T-helper 17 cell (primary cell): ENCODE results near the gene POU2F1. TPM values are rescaled to one million over a fixed set of nuclear protein-coding genes. Genes with fewer than 3 reads are reported as not detected.

Experiments used
- ATAC-seq: fragments of 150-1000 bp; cut with Tn5 transposase; 2 replicates; pipeline ENCODE4 v1.10.0; 2021; ENCODE audit warnings: mild to moderate bottlenecking, moderate library complexity
- DNase-seq, 3 donors: peaks; one replicate each; pipeline versions ENCODE4 v3.0.0 to v3.0.0-alpha.2; 2020 to 2021
- H3K9me3 ChIP-seq: one replicate; pipeline ENCODE4 v1.7.0; 2013; ENCODE audit warnings: low read length, mild to moderate bottlenecking; ENCODE audit not compliant: control insufficient read depth, poor library complexity, severe bottlenecking
- H3K27ac Mint-ChIP-seq: one replicate; pipeline ENCODE4 v1.8.0; 2022; ENCODE audit warnings: mild to moderate bottlenecking, moderate library complexity, mixed read lengths
- H3K27me3 Mint-ChIP-seq: one replicate; pipeline ENCODE4 v1.8.0; 2022; ENCODE audit warnings: mixed read lengths
- H3K36me3 Mint-ChIP-seq: one replicate; pipeline ENCODE4 v1.8.0; 2022; ENCODE audit warnings: low read depth, mixed read lengths
- H3K4me1 Mint-ChIP-seq: one replicate; pipeline ENCODE4 v1.8.0; 2022; ENCODE audit warnings: mild to moderate bottlenecking, mixed read lengths
- H3K4me3 Mint-ChIP-seq: one replicate; pipeline ENCODE4 v1.8.0; 2022; ENCODE audit warnings: mild to moderate bottlenecking, moderate library complexity, mixed read lengths
- total RNA-seq, 4 donors: library from RNA in 2 of 4; stranded (reverse) in 2 of 4; gene quantifications; one replicate each; pipeline ENCODE4 v1.2.3 and lab custom pipeline; 2022 to 2026

The POU2F1 gene
- total RNA-seq, 2 donors from 2014 or later: 28.7 to 31.2 TPM

DNA sequence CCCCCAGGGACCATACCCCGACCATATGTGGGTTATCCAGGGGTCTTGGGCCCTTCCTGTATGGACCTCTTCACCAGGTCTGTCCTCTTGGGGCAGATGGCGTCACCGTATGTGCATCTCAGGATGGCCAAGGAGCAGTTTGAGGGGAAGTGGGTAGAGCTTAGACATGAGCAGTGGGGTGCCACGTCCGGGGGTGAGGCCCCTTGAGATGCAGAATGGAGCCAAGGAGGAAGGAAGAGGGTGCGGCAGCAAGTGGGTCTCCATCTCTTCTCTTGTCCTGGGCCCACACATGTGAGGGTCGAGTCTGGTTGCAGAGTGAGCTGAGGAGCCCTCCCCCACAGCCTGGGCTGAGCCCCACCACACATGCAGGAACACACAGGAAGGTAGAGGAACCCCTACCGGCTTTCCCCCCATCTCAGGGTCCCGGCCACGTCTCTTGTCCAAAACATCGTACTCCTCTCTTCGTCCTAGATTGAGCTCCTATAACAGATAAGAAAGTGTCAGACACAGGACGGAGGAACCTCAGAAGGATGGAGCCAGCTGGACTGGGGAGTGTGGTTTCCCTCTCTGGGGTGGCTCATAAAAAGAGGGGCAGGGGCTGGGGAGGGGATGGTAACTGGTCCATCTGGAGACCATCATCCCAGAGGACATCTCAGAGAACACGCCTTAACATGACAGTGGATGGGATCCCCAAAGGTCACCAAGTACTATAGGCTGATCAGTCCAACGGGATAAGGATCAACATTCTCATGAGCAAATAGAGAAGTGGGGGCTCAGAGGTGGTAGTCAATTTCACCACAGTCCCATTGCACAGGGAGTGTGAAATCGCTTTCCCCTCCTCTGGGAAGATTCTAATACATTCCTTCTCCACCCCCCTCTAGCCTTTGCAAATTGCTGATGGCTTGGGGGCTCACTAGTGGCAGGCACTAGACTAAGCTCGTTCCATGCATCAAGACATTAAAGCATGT is 217.8 kb downstream of the POU2F1 start:
- DNase-seq (no peak), ATAC-seq (peak; percentile 12)
- Mint-ChIP-seq H3K36me3 (peaks cover 11% of the 10 kb centered on the region), H3K27ac (peak overlapping the region; percentile 94), H3K4me3 (peak overlapping the region; percentile 84), H3K27me3 (no peaks in the 10 kb centered on the region), H3K4me1 (peaks cover 55% of the 10 kb centered on the region)
- no peaks in the 10 kb centered on the region for H3K9me3 ChIP-seq

DNA sequence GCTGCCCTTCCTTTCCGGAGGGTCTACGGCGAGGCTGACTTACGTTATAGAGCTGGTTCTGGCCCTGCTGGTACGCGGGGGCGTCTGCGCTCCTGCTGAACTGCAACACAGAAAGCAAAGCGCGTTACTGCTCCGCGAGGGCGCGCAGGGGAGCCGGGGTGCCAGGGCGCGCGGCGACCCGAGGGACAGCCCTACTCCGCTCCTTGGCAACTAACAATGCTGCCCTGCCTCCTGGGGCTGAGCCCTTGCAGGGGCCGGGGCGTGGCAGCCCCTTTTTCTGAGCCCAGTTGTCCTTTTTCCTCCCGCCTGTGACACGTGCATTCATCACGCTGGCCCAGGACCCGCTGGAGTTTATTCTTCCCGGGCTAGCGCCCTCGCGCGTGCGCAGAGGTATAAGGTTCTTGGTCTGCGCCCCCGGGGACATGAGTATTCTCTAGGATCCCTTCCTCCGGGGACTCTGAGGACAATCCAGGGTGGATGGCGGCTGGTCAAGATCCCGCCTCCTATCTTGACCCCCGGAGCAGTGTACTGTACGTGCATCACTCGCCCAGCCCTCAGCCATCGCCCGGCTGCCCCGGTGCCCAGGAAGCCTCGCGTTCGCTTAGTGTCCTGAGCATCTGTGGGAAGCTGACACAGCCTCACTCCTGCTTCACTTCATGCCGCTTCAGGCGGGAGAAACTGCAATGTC is 218.8 kb downstream of the POU2F1 start:
- peak overlapping the region; percentile 94 for H3K27ac Mint-ChIP-seq

GRCh38 chr1:167440345-167440744 is 219.7 kb downstream of the POU2F1 start:
- peaks cover 11% of the 10 kb centered on the region for H3K36me3 Mint-ChIP-seq
- no peak for ATAC-seq
- no peak for DNase-seq
- no peaks in the 10 kb centered on the region for H3K9me3 ChIP-seq
- peak overlapping the region; percentile 66 for H3K4me3 Mint-ChIP-seq
- peak overlapping the region; percentile 88 for H3K27ac Mint-ChIP-seq
- H3K4me1 Mint-ChIP-seq: peaks cover 58% of the 10 kb centered on the region
- no peaks in the 10 kb centered on the region for H3K27me3 Mint-ChIP-seq

More for the DNA sequence above, 218.8 kb downstream of the POU2F1 start:
- ATAC-seq (no peak), DNase-seq (no peak)
- no peaks in the 10 kb centered on the region for H3K27me3 Mint-ChIP-seq
- H3K4me3 Mint-ChIP-seq: peak overlapping the region; percentile 66
- H3K36me3 Mint-ChIP-seq: peaks cover 11% of the 10 kb centered on the region
- no peaks in the 10 kb centered on the region for H3K9me3 ChIP-seq
- peaks cover 59% of the 10 kb centered on the region for H3K4me1 Mint-ChIP-seq

GRCh38 chr1:167440776-167441175 is 220.1 kb downstream of the POU2F1 start:
- H3K9me3 ChIP-seq: no peaks in the 10 kb centered on the region
- H3K27me3 Mint-ChIP-seq: no peaks in the 10 kb centered on the region
- H3K27ac Mint-ChIP-seq: peak overlapping the region; percentile 88
- no peak for ATAC-seq
- peaks cover 60% of the 10 kb centered on the region for H3K4me1 Mint-ChIP-seq
- peaks cover 8% of the 10 kb centered on the region for H3K36me3 Mint-ChIP-seq
- DNase-seq: no peak
- peak overlapping the region; percentile 66 for H3K4me3 Mint-ChIP-seq

DNA sequence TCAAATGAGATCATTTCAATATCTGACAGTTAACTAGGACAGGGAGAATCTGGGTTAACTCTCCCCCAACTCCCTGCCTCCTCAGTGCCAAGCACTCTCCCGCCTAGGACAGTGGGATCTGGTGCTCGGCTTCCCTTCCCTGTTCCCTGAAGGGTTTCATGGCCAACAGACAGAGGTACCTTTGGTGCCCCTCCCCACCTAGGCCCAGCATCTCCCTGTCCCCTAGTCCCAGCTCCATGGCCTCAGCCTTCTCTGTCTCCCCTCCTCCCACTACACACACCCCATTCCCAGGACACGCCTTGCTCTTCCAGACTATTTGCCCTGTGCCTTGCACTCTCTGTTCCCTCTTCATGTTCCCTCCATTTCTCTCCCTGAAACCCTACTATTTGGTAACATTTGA is 220.5 kb downstream of the POU2F1 start:
- peak overlapping the region; percentile 91 for H3K27ac Mint-ChIP-seq
- H3K9me3 ChIP-seq: no peaks in the 10 kb centered on the region
- peaks cover 62% of the 10 kb centered on the region for H3K4me1 Mint-ChIP-seq
- no peaks in the 10 kb centered on the region for H3K27me3 Mint-ChIP-seq
- no peak for ATAC-seq
- no peak for DNase-seq
- H3K36me3 Mint-ChIP-seq: peaks cover 7% of the 10 kb centered on the region
- H3K4me3 Mint-ChIP-seq: peak overlapping the region; percentile 77

GRCh38 chr1:167442142-167442848 is 221.6 kb downstream of the POU2F1 start:
- peaks cover 6% of the 10 kb centered on the region for H3K36me3 Mint-ChIP-seq
- peak overlapping the region; percentile 91 for H3K27ac Mint-ChIP-seq
- peak; percentile 71 to 84 (median 74) for DNase-seq
- peak; percentile 95 for ATAC-seq
- no peaks in the 10 kb centered on the region for H3K9me3 ChIP-seq
- peak overlapping the region; percentile 53 for H3K4me3 Mint-ChIP-seq
- peaks cover 62% of the 10 kb centered on the region for H3K4me1 Mint-ChIP-seq
- no peaks in the 10 kb centered on the region for H3K27me3 Mint-ChIP-seq

DNA sequence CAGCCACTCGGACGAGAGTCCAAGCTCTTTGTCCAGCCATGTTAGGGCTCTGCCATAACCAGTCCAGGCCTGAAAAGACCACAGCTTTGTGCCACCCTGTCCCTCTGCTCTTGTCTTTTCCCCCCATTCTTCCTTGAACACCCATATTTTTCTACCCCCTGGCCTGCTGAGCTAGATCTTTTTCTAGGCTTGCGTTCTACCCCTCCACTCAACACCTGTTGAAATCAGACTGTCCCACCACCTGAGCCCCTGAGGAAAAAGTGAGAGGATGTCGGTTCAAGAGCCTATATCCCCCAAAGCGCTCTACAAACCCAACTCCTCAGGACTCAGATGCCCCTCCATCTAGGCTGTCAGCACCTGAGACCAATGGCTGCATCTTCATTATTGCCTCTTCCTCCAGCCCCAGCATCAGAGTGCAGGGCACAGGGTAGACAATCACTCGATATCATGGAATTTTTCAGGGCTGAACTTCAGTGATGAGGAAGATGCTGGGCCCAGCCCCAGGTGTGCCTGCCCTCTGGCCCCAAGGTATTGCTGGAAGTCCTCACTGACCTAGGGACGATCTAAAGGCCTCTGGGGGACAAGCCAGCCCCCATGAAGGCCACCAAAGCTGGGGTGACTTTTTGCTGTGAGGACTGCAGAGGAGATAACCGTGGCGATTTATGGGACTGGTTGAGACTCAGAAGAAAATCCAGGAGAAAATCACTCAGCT is 222.3 kb downstream of the POU2F1 start:
- peaks cover 6% of the 10 kb centered on the region for H3K36me3 Mint-ChIP-seq
- H3K9me3 ChIP-seq: no peaks in the 10 kb centered on the region
- no peak for DNase-seq
- H3K27ac Mint-ChIP-seq: peak overlapping the region; percentile 91
- H3K4me1 Mint-ChIP-seq: peaks cover 63% of the 10 kb centered on the region
- H3K4me3 Mint-ChIP-seq: peak overlapping the region; percentile 53
- no peaks in the 10 kb centered on the region for H3K27me3 Mint-ChIP-seq
- no peak for ATAC-seq

DNA sequence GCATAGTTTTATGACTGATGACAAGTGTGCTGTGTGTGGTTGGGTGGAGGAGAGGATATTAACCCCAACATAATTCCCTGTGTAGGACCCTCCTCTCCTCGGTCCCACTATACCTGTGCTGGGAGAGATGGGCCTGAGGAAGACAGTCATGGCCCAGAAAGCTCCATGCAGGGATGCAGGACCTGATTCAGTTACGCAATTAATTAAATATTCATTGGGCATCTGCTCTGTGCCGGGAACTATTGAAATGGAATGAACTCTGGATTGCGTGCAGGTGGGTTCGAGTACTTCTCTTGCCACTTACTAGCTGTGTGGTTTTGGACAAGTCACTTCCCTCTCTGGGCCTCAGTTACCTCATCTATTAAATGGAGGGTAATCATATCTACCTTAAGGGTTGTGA is 223.1 kb downstream of the POU2F1 start:
- H3K27me3 Mint-ChIP-seq: no peaks in the 10 kb centered on the region
- H3K27ac Mint-ChIP-seq: peak overlapping the region; percentile 91
- peak overlapping the region; percentile 70 for H3K4me3 Mint-ChIP-seq
- peaks cover 2% of the 10 kb centered on the region for H3K36me3 Mint-ChIP-seq
- no peak for ATAC-seq
- H3K9me3 ChIP-seq: no peaks in the 10 kb centered on the region
- DNase-seq: no peak
- peaks cover 64% of the 10 kb centered on the region for H3K4me1 Mint-ChIP-seq

DNA sequence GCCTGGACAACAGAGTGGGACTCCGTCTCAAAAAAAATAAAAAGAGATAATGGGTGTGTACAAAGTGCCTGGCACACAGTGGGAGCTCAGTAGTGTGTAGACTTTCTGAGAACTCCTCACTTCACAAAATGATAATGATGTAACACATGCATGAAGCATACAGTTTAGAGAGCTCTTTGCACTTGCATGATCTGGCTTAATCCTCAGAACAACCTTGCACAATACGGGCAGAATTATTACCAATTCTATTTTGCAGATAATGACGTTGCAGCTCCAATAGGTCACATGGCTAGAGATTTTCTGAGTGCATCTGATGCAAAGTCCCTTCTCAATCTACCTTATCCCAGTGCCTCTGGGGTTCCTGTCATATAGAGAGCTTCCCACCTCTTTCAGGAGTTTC is 226.3 kb downstream of the POU2F1 start:
- H3K9me3 ChIP-seq: no peaks in the 10 kb centered on the region
- peak overlapping the region; percentile 92 for H3K27ac Mint-ChIP-seq
- H3K4me1 Mint-ChIP-seq: peaks cover 66% of the 10 kb centered on the region
- no peak for ATAC-seq
- H3K27me3 Mint-ChIP-seq: no peaks in the 10 kb centered on the region
- peak overlapping the region; percentile 77 for H3K4me3 Mint-ChIP-seq
- peaks cover 2% of the 10 kb centered on the region for H3K36me3 Mint-ChIP-seq
- no peak for DNase-seq

DNA sequence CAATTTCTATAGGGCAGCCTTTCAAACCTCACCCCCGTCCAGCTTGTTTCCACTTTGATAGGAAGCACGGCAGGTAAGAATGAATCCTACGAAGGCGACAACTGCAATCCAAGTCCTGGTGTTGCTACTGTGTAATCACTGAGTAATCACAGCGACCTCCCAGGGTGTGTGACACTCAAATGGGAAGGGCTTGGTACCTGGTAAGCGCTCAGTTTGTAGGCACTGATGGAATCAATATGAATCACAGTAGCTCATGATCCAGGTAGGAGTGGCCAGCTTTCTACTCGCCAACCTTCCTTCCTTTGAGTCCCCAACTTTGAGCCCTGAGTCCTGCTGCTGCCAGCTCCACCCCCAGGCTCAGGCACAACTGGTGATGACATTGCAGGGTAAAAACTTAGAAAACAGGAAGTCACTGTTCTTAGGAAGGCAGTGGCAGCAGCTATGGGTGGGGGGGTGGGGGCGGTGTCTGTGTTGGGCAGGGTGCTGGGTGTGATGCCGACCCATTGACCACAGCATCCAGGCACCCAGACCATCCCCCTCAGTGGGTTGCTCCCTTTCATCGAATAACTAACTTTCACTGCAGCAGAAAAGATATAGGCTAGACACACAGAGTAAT is 226.9 kb downstream of the POU2F1 start:
- Mint-ChIP-seq H3K4me3 (peak overlapping the region; percentile 77), H3K36me3 (peaks cover 2% of the 10 kb centered on the region), H3K27ac (peak overlapping the region; percentile 92), H3K27me3 (no peaks in the 10 kb centered on the region), H3K4me1 (peaks cover 66% of the 10 kb centered on the region)
- H3K9me3 ChIP-seq: no peaks in the 10 kb centered on the region
- DNase-seq (peak; percentile 34 to 63 (median 37)), ATAC-seq (peak; percentile 89)

GRCh38 chr1:167450843-167451242 is 230.2 kb downstream of the POU2F1 start:
- peak overlapping the region; percentile 91 for H3K4me3 Mint-ChIP-seq
- ATAC-seq: no peak
- H3K27ac Mint-ChIP-seq: peak overlapping the region; percentile 97
- H3K36me3 Mint-ChIP-seq: peaks cover 2% of the 10 kb centered on the region
- no peak for DNase-seq
- no peaks in the 10 kb centered on the region for H3K27me3 Mint-ChIP-seq
- peaks cover 50% of the 10 kb centered on the region for H3K4me1 Mint-ChIP-seq
- no peaks in the 10 kb centered on the region for H3K9me3 ChIP-seq

GRCh38 chr1:167452483-167452882 is 231.8 kb downstream of the POU2F1 start:
- Mint-ChIP-seq H3K36me3 (peaks cover 2% of the 10 kb centered on the region), H3K4me3 (peak overlapping the region; percentile 55), H3K4me1 (peaks cover 52% of the 10 kb centered on the region), H3K27me3 (no peaks in the 10 kb centered on the region), H3K27ac (peak overlapping the region; percentile 97)
- no peak for ATAC-seq
- DNase-seq: no peak
- H3K9me3 ChIP-seq: no peaks in the 10 kb centered on the region
